ENCODE results near the gene YKT6.
"Not testable (repeated sequence)": the region's sequence is repeated elsewhere in the genome, so short reads cannot be mapped to it uniquely, and the experiment has no call there.

Gene YKT6

GRCh38 chr7:44193011-44193802 lies 7.6 kb upstream of the YKT6 start:
- H3K9me3 Mint-ChIP-seq = peaks cover 8% of the 10 kb centered on the region
- intact Hi-C loops (cut with micrococcal nuclease) = no loop called here
- H3K4me3 Mint-ChIP-seq = no peak overlapping the region
- H3K27ac Mint-ChIP-seq = no peak overlapping the region
- no peaks in the 10 kb centered on the region for H3K36me3 Mint-ChIP-seq (ENCODE audit: low read depth)
- peaks cover 17% of the 10 kb centered on the region for H3K27me3 Mint-ChIP-seq
- peaks cover 4% of the 10 kb centered on the region for H3K4me1 Mint-ChIP-seq (ENCODE audit: low read depth)

- H3K36me3 Mint-ChIP-seq (ENCODE audit: low read depth) = no peaks in the 10 kb centered on the region
- peaks cover 4% of the 10 kb centered on the region for H3K4me1 Mint-ChIP-seq (ENCODE audit: low read depth)
- H3K27ac Mint-ChIP-seq = no peak overlapping the region
- peaks cover 8% of the 10 kb centered on the region for H3K9me3 Mint-ChIP-seq
- intact Hi-C loops (cut with micrococcal nuclease) = no loop called here
- H3K4me3 Mint-ChIP-seq = no peak overlapping the region
- peaks cover 16% of the 10 kb centered on the region for H3K27me3 Mint-ChIP-seq
Observed at GRCh38 chr7:44194069-44194468, 6.7 kb upstream of the YKT6 start.

- Mint-ChIP-seq H3K36me3 (ENCODE audit: low read depth) (no peaks in the 10 kb centered on the region), H3K4me1 (ENCODE audit: low read depth) (peaks cover 4% of the 10 kb centered on the region), H3K9me3 (peaks cover 8% of the 10 kb centered on the region), H3K27ac (no peak overlapping the region), H3K27me3 (peaks cover 16% of the 10 kb centered on the region), H3K4me3 (no peak overlapping the region)
- intact Hi-C loops (cut with micrococcal nuclease) = no loop called here
Observed at GRCh38 chr7:44194562-44195145, 6.1 kb upstream of the YKT6 start.

- Mint-ChIP-seq H3K27me3 (peaks cover 20% of the 10 kb centered on the region), H3K4me3 (no peak overlapping the region), H3K9me3 (peaks cover 8% of the 10 kb centered on the region), H3K27ac (no peak overlapping the region), H3K4me1 (ENCODE audit: low read depth) (peaks cover 4% of the 10 kb centered on the region), H3K36me3 (ENCODE audit: low read depth) (peaks cover 1% of the 10 kb centered on the region)
- intact Hi-C loops (cut with micrococcal nuclease) = loop anchor here (1.0 kb wide), 1 partner anchor 124 kb away; no protein-coding TSS in a partner anchor
Observed at GRCh38 chr7:44195889-44196288, 4.9 kb upstream of the YKT6 start.

- H3K4me3 Mint-ChIP-seq = no peak overlapping the region
- peak overlapping the region; percentile 20 for H3K27ac Mint-ChIP-seq
- intact Hi-C loops (cut with micrococcal nuclease) = loop anchor here (1.0 kb wide), 1 partner anchor 124 kb away; no protein-coding TSS in a partner anchor
- peaks cover 19% of the 10 kb centered on the region for H3K27me3 Mint-ChIP-seq
- H3K9me3 Mint-ChIP-seq = peaks cover 8% of the 10 kb centered on the region
- peaks cover 6% of the 10 kb centered on the region for H3K4me1 Mint-ChIP-seq (ENCODE audit: low read depth)
- peaks cover 5% of the 10 kb centered on the region for H3K36me3 Mint-ChIP-seq (ENCODE audit: low read depth)
Observed at GRCh38 chr7:44196450-44196872, 4.3 kb upstream of the YKT6 start.

GRCh38 chr7:44197474-44197873 lies 3.3 kb upstream of the YKT6 start:
- no peak overlapping the region for H3K27ac Mint-ChIP-seq
- peaks cover 16% of the 10 kb centered on the region for H3K4me1 Mint-ChIP-seq (ENCODE audit: low read depth)
- peaks cover 13% of the 10 kb centered on the region for H3K27me3 Mint-ChIP-seq
- H3K4me3 Mint-ChIP-seq = no peak overlapping the region
- H3K36me3 Mint-ChIP-seq (ENCODE audit: low read depth) = peaks cover 5% of the 10 kb centered on the region
- peaks cover 8% of the 10 kb centered on the region for H3K9me3 Mint-ChIP-seq
- intact Hi-C loops (cut with micrococcal nuclease) = no loop called here

GRCh38 chr7:44200163-44200562 lies 615 bp upstream of the YKT6 start:
- not testable (repeated sequence) for H3K27ac Mint-ChIP-seq, H3K9me3 Mint-ChIP-seq, H3K27me3 Mint-ChIP-seq
- peaks cover 23% of the 10 kb centered on the region for H3K36me3 Mint-ChIP-seq (ENCODE audit: low read depth)
- H3K4me1 Mint-ChIP-seq (ENCODE audit: low read depth) = peaks cover 28% of the 10 kb centered on the region
- peak overlapping the region; percentile 32 for H3K4me3 Mint-ChIP-seq
- intact Hi-C loops (cut with micrococcal nuclease) = loop anchor here (1.0 to 2.0 kb wide), 2 partner anchors 75 to 118 kb away; partner anchors contain the start of gene POLM

- Mint-ChIP-seq H3K4me1 (ENCODE audit: low read depth) (peaks cover 24% of the 10 kb centered on the region), H3K36me3 (ENCODE audit: low read depth) (peaks cover 40% of the 10 kb centered on the region), H3K9me3 (no peaks in the 10 kb centered on the region), H3K27me3 (peaks cover 10% of the 10 kb centered on the region), H3K4me3 (peak overlapping the region; percentile 87), H3K27ac (peak overlapping the region; percentile 91)
- intact Hi-C loops (cut with micrococcal nuclease) = loop anchor here (2.0 kb wide), 1 partner anchor 77 kb away; no protein-coding TSS in a partner anchor
Observed at GRCh38 chr7:44201813-44202212, 1.0 kb downstream of the YKT6 start.

- no peak overlapping the region for H3K4me3 Mint-ChIP-seq
- no peak overlapping the region for H3K27ac Mint-ChIP-seq
- H3K36me3 Mint-ChIP-seq (ENCODE audit: low read depth) = peaks cover 78% of the 10 kb centered on the region
- no peaks in the 10 kb centered on the region for H3K9me3 Mint-ChIP-seq
- intact Hi-C loops (cut with micrococcal nuclease) = no loop called here
- no peaks in the 10 kb centered on the region for H3K27me3 Mint-ChIP-seq
- peaks cover 24% of the 10 kb centered on the region for H3K4me1 Mint-ChIP-seq (ENCODE audit: low read depth)
Observed at GRCh38 chr7:44206008-44206407, 5.2 kb downstream of the YKT6 start.

GRCh38 chr7:44208085-44208484 lies 7.3 kb downstream of the YKT6 start:
- peaks cover 14% of the 10 kb centered on the region for H3K4me1 Mint-ChIP-seq (ENCODE audit: low read depth)
- intact Hi-C loops (cut with micrococcal nuclease) = no loop called here
- H3K27ac Mint-ChIP-seq = no peak overlapping the region
- H3K9me3 Mint-ChIP-seq = no peaks in the 10 kb centered on the region
- H3K4me3 Mint-ChIP-seq = no peak overlapping the region
- H3K27me3 Mint-ChIP-seq = no peaks in the 10 kb centered on the region
- H3K36me3 Mint-ChIP-seq (ENCODE audit: low read depth) = peaks cover 96% of the 10 kb centered on the region

- Mint-ChIP-seq H3K9me3 (no peaks in the 10 kb centered on the region), H3K27me3 (no peaks in the 10 kb centered on the region), H3K36me3 (ENCODE audit: low read depth) (peaks cover 93% of the 10 kb centered on the region), H3K4me3 (no peak overlapping the region), H3K4me1 (ENCODE audit: low read depth) (peaks cover 20% of the 10 kb centered on the region), H3K27ac (no peak overlapping the region)
- intact Hi-C loops (cut with micrococcal nuclease) = no loop called here
Observed at GRCh38 chr7:44210107-44210506, 9.3 kb downstream of the YKT6 start.

- H3K36me3 Mint-ChIP-seq (ENCODE audit: low read depth) = peaks cover 82% of the 10 kb centered on the region
- H3K27me3 Mint-ChIP-seq = no peaks in the 10 kb centered on the region
- no peak overlapping the region for H3K27ac Mint-ChIP-seq
- intact Hi-C loops (cut with micrococcal nuclease) = no loop called here
- H3K4me3 Mint-ChIP-seq = no peak overlapping the region
- H3K9me3 Mint-ChIP-seq = no peaks in the 10 kb centered on the region
- H3K4me1 Mint-ChIP-seq (ENCODE audit: low read depth) = peaks cover 20% of the 10 kb centered on the region
Observed at GRCh38 chr7:44211126-44211675, 10.4 kb downstream of the YKT6 start.

GRCh38 chr7:44212018-44212417 lies 11.2 kb downstream of the YKT6 start:
- intact Hi-C loops (cut with micrococcal nuclease) = no loop called here
- peaks cover 74% of the 10 kb centered on the region for H3K36me3 Mint-ChIP-seq (ENCODE audit: low read depth)
- no peaks in the 10 kb centered on the region for H3K27me3 Mint-ChIP-seq
- H3K4me1 Mint-ChIP-seq (ENCODE audit: low read depth) = peaks cover 20% of the 10 kb centered on the region
- H3K4me3 Mint-ChIP-seq = no peak overlapping the region
- no peak overlapping the region for H3K27ac Mint-ChIP-seq
- H3K9me3 Mint-ChIP-seq = no peaks in the 10 kb centered on the region

GRCh38 chr7:44212581-44213184 lies 11.9 kb downstream of the YKT6 start:
- H3K4me3 Mint-ChIP-seq = no peak overlapping the region
- peaks cover 20% of the 10 kb centered on the region for H3K4me1 Mint-ChIP-seq (ENCODE audit: low read depth)
- no peaks in the 10 kb centered on the region for H3K27me3 Mint-ChIP-seq
- no peak overlapping the region for H3K27ac Mint-ChIP-seq
- intact Hi-C loops (cut with micrococcal nuclease) = no loop called here
- peaks cover 67% of the 10 kb centered on the region for H3K36me3 Mint-ChIP-seq (ENCODE audit: low read depth)
- no peaks in the 10 kb centered on the region for H3K9me3 Mint-ChIP-seq

All from dendritic cell treated with granulocyte-macrophage colony-stimulating factor and Interleukin-4, amounts not matched to agents 40 ng/mL and 50 ng/mL, for 4 days (primary cell).